Measurements from ENCODE around the gene MCRIP1.

MCRIP1 gene

GRCh38 chr17:81803728-81804558 is 29.1 kb downstream of the MCRIP1 start, which contains the start of gene GCGR:
Gene GCGR, plus strand, starts transcription at chr17:81804150. Its CDS starts 4,869 bp downstream, at chr17:81809019.
- no peak for DNase-seq (ENCODE audit: low read depth)

- DNase-seq (ENCODE audit: low read depth): no peak
These were observed 30.0 kb downstream of the MCRIP1 start for GRCh38 chr17:81802856-81803643.

- DNase-seq (ENCODE audit: low read depth): no peak
These were observed 30.9 kb downstream of the MCRIP1 start for GRCh38 chr17:81802048-81802758.

- DNase-seq (ENCODE audit: low read depth): no peak
These were observed 31.8 kb downstream of the MCRIP1 start for GRCh38 chr17:81801327-81801726.

GRCh38 chr17:81794509-81794908 is 38.6 kb downstream of the MCRIP1 start:
- DNase-seq (ENCODE audit: low read depth): no peak

DNA sequence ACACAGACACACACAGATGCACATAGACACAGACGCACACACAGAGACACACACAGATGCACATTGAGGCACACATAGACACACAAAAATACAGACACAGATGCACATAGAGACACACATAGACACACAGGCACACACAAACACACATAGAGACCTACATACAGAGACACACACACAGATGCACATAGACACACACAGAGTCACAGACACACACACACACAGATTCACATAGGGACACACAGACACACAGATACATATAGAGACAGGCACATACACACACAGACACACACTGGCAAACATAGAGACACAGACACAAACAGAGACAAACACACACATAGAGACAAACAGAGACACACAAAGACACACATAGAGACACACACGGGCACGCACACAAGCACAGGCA is 39.0 kb downstream of the MCRIP1 start:
- no peak for DNase-seq (ENCODE audit: low read depth)

DNA sequence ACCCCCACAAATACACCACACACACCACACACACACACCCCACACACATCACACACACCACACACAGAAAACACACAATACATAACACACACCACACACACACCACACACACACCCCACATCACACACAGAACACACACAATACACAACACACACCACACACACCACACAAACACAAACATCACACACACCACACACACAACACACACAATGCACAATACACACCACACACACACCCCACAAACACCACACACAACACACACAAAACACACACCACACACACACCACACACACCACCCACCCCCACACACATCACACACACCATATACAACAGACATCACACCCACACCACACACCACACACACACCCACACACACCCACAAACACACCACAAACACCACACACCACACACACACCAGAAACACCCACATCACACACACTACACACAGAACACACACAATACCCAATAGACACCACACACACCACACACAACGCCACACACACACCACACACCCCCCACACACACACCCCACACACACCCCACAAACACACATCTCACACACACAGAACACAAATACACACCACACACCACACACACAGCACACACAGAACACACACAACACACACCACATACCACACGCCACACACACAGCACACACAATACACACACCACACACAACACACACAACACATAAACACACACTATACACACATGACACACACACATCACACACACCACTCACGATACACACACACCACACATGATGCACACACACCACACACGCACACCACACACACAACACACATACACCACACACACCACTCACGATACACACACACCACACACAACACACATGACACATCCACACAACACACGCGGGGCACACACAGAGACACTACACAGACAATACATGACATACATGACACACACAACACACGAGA is 40.1 kb downstream of the MCRIP1 start:
- no peak for DNase-seq (ENCODE audit: low read depth)
